ENCODE measurements around the gene ARHGDIG.

The ARHGDIG gene

DNA sequence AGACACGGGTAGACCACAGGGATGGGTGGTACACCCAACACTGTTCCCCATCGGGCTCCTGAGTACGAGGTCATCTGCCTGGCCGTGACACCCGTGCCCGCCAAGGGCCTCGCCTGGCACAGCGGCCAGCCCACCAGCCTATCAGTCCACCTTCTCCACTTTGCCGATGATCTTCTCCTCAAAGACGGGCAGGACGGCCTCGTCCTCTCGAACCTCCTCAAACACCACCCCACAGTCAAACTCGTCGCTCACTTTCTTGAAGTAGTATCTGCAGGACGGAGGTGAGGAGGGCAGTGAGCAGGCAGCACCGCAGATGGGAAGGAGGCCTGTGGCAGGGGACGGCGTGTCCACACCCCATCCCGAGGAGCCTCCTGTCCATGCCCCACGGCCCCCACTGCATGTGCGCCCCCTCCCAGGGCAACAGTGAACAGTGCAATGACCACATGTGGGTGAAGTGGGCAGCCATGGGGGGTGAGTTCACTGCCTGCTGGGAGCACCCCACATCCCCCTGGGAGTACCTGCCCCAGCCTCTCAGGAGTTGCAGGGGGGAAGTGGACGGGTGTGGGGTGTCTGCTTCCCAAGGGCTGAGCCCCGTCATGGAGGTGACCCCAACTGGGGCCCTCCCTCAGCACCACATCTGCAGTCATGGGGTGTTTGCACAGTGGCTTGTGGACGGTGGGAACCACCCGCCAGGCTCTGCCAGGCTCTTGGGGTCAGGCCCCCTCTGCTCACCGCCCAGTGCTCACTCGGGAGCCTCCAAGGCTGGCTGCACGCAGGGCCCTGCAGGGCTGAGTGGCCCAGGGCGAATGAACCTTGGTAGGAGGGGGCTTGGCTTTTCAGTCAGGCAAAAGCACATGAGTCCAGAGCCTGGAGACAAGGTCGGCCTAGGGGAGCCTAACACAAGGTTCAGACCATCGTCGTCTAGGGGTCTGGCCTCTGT is 7.9 kb downstream of the ARHGDIG start:
- no peaks in the 10 kb centered on the region for H3K27me3 Mint-ChIP-seq (ENCODE audit: low read depth, poor library complexity)
- DNase-seq = no peak
- peaks cover 8% of the 10 kb centered on the region for H3K9me3 Mint-ChIP-seq
- no peak overlapping the region for H3K4me3 Mint-ChIP-seq
- peaks cover 27% of the 10 kb centered on the region for H3K36me3 Mint-ChIP-seq (ENCODE audit: low read depth)
- no peak overlapping the region for H3K27ac Mint-ChIP-seq
- no peaks in the 10 kb centered on the region for H3K4me1 Mint-ChIP-seq
- TF ChIP-seq, protein P1, sequence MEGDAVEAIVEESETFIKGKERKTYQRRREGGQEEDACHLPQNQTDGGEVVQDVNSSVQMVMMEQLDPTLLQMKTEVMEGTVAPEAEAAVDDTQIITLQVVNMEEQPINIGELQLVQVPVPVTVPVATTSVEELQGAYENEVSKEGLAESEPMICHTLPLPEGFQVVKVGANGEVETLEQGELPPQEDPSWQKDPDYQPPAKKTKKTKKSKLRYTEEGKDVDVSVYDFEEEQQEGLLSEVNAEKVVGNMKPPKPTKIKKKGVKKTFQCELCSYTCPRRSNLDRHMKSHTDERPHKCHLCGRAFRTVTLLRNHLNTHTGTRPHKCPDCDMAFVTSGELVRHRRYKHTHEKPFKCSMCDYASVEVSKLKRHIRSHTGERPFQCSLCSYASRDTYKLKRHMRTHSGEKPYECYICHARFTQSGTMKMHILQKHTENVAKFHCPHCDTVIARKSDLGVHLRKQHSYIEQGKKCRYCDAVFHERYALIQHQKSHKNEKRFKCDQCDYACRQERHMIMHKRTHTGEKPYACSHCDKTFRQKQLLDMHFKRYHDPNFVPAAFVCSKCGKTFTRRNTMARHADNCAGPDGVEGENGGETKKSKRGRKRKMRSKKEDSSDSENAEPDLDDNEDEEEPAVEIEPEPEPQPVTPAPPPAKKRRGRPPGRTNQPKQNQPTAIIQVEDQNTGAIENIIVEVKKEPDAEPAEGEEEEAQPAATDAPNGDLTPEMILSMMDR (IDR thresholded peaks at IDR 0.05) = no peak

DNA sequence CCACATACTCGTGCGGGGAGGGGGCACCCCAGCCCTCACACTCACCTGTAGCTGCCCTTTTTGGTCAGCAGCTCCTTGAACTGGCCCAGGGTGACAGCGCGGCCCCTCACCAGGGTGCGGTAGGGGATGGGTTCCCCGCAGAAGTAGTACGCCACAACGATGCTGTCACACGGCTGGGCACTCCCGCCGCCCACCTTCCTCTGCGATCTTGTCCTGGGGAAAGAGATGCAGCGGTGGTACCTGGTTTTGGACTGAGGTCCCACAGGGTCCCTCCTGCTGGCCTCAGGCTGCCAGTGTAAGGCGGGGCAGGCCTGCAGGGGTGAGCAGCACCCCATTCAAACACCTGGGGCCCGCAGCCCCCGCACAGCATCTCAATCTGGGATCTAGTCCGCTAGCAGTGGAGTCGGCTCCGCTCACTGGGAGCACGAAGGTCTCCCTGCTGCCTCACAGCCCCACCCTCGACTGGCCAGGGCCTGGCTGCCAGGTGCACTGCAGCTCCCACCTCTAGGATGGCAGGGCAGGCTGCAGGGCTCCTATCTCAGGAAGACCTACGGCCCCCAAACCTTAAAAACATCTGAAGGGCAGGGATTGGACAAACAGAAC is 9.1 kb downstream of the ARHGDIG start:
- Mint-ChIP-seq H3K4me3 (no peak overlapping the region), H3K4me1 (no peaks in the 10 kb centered on the region), H3K9me3 (peaks cover 8% of the 10 kb centered on the region), H3K27me3 (ENCODE audit: low read depth, poor library complexity) (no peaks in the 10 kb centered on the region), H3K27ac (no peak overlapping the region), H3K36me3 (ENCODE audit: low read depth) (peaks cover 27% of the 10 kb centered on the region)
- no peak for DNase-seq
- TF ChIP-seq, protein P1 (IDR thresholded peaks at IDR 0.05) = no peak

DNA sequence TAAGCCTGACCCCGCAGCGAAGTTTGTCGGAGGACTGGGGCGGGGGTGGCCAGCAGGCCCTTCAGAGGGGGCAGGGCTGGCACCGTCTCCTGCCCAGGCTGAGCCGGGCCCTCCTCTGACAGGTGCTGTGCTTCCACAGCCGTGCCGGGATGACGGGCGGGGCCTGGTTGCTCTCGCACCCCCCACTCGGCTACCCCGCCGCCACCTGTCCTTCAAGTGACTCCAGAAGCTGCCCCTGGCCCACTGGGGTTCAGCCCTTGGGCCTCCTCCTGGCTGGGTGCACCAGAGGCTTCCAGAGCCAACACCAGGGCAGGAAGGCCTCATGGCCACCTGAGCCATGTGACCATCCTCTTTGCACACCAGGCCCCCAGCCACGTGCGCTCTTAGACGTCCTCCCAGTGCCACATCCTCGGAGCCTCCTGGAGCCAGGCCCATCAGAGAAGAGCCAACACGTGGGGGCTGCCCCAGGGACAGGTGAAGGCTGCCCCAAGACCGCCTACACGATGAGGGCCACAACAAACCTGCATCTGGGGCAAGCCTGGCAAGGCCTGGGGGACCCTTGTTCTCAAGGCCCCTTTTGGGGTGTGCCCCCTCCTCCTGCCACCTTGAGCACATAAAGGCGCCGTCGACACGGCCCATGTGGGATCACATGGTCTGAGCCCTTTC is 9.8 kb downstream of the ARHGDIG start:
- Mint-ChIP-seq H3K27ac (no peak overlapping the region), H3K27me3 (ENCODE audit: low read depth, poor library complexity) (no peaks in the 10 kb centered on the region), H3K4me1 (no peaks in the 10 kb centered on the region), H3K9me3 (peaks cover 8% of the 10 kb centered on the region), H3K4me3 (no peak overlapping the region), H3K36me3 (ENCODE audit: low read depth) (peaks cover 27% of the 10 kb centered on the region)
- TF ChIP-seq, protein P1 (IDR thresholded peaks at IDR 0.05) = no peak
- DNase-seq = no peak

DNA sequence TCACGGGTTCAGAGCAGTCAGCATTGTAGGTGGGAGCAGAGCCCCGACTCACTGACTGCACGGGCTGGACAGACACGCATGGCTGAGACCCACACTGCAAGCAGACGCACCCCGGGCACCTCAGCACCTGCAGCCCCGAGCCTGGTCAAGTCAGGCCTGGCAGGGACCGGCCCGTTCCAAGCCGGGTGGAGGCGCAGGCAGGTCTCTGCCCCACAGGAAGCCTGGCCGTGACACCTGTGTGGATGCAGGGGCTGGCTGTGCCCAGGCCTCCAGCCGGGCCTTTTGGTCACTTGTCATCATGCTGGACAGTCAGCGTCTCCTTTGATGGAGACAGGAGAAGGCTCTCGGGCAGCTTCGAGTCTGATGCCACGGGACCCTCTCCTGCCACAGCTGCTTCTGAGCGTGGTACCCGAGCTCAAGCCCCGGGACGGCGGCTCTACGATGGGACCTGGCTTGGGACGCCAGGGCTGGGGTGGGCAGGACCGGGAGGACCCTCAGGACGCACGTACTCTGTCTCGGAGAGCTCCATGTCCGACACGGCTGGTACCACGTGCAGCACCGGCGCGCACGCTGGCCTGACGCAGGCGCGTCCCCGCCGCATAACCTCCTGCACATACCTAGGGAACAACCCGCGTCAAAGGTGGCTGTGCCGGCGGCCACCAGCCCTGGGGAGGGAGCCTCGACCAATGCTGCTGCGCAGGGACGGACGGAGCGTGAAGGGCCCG is 10.5 kb downstream of the ARHGDIG start:
- no peak for DNase-seq
- Mint-ChIP-seq H3K9me3 (peaks cover 4% of the 10 kb centered on the region), H3K4me1 (no peaks in the 10 kb centered on the region), H3K36me3 (ENCODE audit: low read depth) (peaks cover 23% of the 10 kb centered on the region), H3K27me3 (ENCODE audit: low read depth, poor library complexity) (no peaks in the 10 kb centered on the region), H3K27ac (no peak overlapping the region), H3K4me3 (no peak overlapping the region)
- TF ChIP-seq, protein P1 (IDR thresholded peaks at IDR 0.05) = no peak

DNA sequence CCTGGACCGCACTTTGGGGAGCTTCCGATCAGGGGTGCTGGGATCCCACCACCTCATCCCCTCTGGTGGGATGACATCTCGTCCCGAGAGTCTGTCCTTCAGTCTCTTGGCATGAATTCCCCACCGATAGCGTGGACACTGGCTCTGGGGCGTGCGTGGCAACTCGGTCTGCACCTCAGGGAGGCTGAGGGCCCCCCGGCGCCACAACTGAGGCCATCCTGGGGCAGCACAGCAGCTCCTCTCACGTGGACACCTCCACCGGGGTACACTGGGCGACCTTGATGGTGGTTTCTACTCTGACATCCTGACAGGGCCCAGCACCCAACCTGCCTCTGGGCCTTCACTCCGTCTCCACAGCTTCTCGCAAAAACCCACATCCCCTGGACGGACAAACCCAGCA is 11.1 kb downstream of the ARHGDIG start:
- Mint-ChIP-seq H3K36me3 (ENCODE audit: low read depth) (peaks cover 20% of the 10 kb centered on the region), H3K4me3 (no peak overlapping the region), H3K9me3 (peaks cover 1% of the 10 kb centered on the region), H3K4me1 (no peaks in the 10 kb centered on the region), H3K27me3 (ENCODE audit: low read depth, poor library complexity) (no peaks in the 10 kb centered on the region), H3K27ac (no peak overlapping the region)
- no peak for DNase-seq
- TF ChIP-seq, protein P1 (IDR thresholded peaks at IDR 0.05) = no peak

Measured in nephron progenitor cell (in vitro differentiated cells).